Left lobe of liver (tissue), 2 donors: ENCODE measurements around the gene HNRNPH3. TPM values are rescaled to one million over a fixed set of nuclear protein-coding genes. Genes with fewer than 3 reads are reported as not detected.
A peak's percentile ranks its signal among the peaks of the same experiment; 100 is the strongest.

Experiments
- ATAC-seq: fragments of 200-7000 bp; cut with Tn5 transposase; one replicate; pipeline ENCODE4 v1.9.1; 2020; ENCODE audit warnings: mild to moderate bottlenecking, moderate library complexity
- DNase-seq: peaks from one replicate; pipeline ENCODE4 v3.0.0-alpha.2; 2020; ENCODE audit warnings: low spot score
- total RNA-seq: library from RNA; stranded (reverse); gene quantifications from one replicate; pipeline ENCODE4 v1.2.1, GENCODE V29; 2021
- donor health status: DM: no; HTN: no; CAD: no; lungs with moderate emphysema.
- donor health status: DM: no; HTN: yes; CAD: no.

Gene HNRNPH3
- total RNA-seq, 1 donor from 2014 or later = 26.8 TPM

- peak; percentile 10 for ATAC-seq
- DNase-seq = peak; percentile 55
Observed at GRCh38 chr10:68330852-68331454, 911 bp upstream of the HNRNPH3 start.

GRCh38 chr10:68332259-68333057, 594 bp downstream of the HNRNPH3 start, which contains the start of gene PBLD:
TSS of gene PBLD (minus strand) at chr10:68332928. CDS start at chr10:68306844, 26,084 bp downstream.
- ATAC-seq (peak; percentile 47), DNase-seq (peak; percentile 75)

GRCh38 chr10:68333058-68333395, 1.2 kb downstream of the HNRNPH3 start:
- no peak for ATAC-seq

GRCh38 chr10:68333440-68334431, 1.9 kb downstream of the HNRNPH3 start:
- DNase-seq (no peak), ATAC-seq (no peak)

More at GRCh38 chr10:68333058-68333395, 1.2 kb downstream of the HNRNPH3 start:
- DNase-seq = no peak

- DNase-seq = no peak
Observed at GRCh38 chr10:68334672-68335467, 3.0 kb downstream of the HNRNPH3 start.

GRCh38 chr10:68336754-68337351, 5.0 kb downstream of the HNRNPH3 start:
- no peak for DNase-seq
- no peak for ATAC-seq

More at GRCh38 chr10:68334672-68335467, 3.0 kb downstream of the HNRNPH3 start:
- no peak for ATAC-seq

GRCh38 chr10:68340358-68341080, 8.7 kb downstream of the HNRNPH3 start:
- DNase-seq (no peak), ATAC-seq (no peak)

- DNase-seq (no peak), ATAC-seq (no peak)
Observed at GRCh38 chr10:68342909-68343516, 11.1 kb downstream of the HNRNPH3 start.

- ATAC-seq (no peak), DNase-seq (no peak)
Observed at GRCh38 chr10:68345621-68346020, 13.8 kb downstream of the HNRNPH3 start.

- DNase-seq (no peak), ATAC-seq (no peak)
Observed at GRCh38 chr10:68346774-68347173, 14.9 kb downstream of the HNRNPH3 start.

- ATAC-seq = peak; percentile 93
Observed at GRCh38 chr10:68348265-68348741, 16.4 kb downstream of the HNRNPH3 start.

GRCh38 chr10:68353537-68353936, 21.7 kb downstream of the HNRNPH3 start:
- DNase-seq = no peak
- ATAC-seq = no peak

More at GRCh38 chr10:68348265-68348741, 16.4 kb downstream of the HNRNPH3 start:
- no peak for DNase-seq

GRCh38 chr10:68359189-68359588, 27.3 kb downstream of the HNRNPH3 start:
- no peak for ATAC-seq
- no peak for DNase-seq

- DNase-seq (no peak), ATAC-seq (no peak)
Observed at GRCh38 chr10:68362590-68362989, 30.7 kb downstream of the HNRNPH3 start.

- ATAC-seq (peak; percentile 77), DNase-seq (no peak)
Observed at GRCh38 chr10:68364101-68364886, 32.4 kb downstream of the HNRNPH3 start.

GRCh38 chr10:68365611-68366010, 33.7 kb downstream of the HNRNPH3 start:
- no peak for ATAC-seq
- no peak for DNase-seq

GRCh38 chr10:68366600-68366999, 34.7 kb downstream of the HNRNPH3 start:
- no peak for ATAC-seq
- no peak for DNase-seq

- peak; percentile 58 for ATAC-seq
Observed at GRCh38 chr10:68367121-68367520, 35.3 kb downstream of the HNRNPH3 start.

More at GRCh38 chr10:68367121-68367520, 35.3 kb downstream of the HNRNPH3 start:
- no peak for DNase-seq
